K562 (cell line): ENCODE measurements around the gene RBBP7. TPM values are rescaled to one million over a fixed set of nuclear protein-coding genes. Genes with fewer than 3 reads are reported as not detected.

Experiments
- ATAC-seq: fragments of 200-7000 bp; cut with Tn5 transposase; 3 replicates; pipeline ENCODE4 v1.9.1; 2020; ENCODE audit warnings: moderate library complexity
- BruUV-seq: library from RNA; stranded (reverse); fragments of 400-500 nt; replicated peaks from 2 replicates; lab custom pipeline; 2021; lab: Mats Ljungman, UMichigan
- CTCF ChIA-PET: fragments of 300-600 bp; formaldehyde crosslinking; extraction: SDS; loops from one replicate; lab custom pipeline; 2021; ENCODE audit warnings: low intra/inter-chr PET ratio; lab: Yijun Ruan, JAX
- POLR2A ChIA-PET: fragments of 300-600, 350-650 bp; sonication (Branson Sonifier 250); formaldehyde crosslinking; extraction: SDS; loops from one replicate; lab custom pipeline; 2021; ENCODE audit warnings: antibody characterized with exemption, inconsistent platforms; lab: Yijun Ruan, JAX
- DNase-seq, 4 experiments: peaks; one replicate each; pipeline versions ENCODE4 v3.0.0 to v3.0.0-alpha.2; 2011 to 2018; ENCODE audit warnings: low spot score in 3 of 4, mixed read lengths in 3 of 4; ENCODE audit errors: extremely low read depth in 1 of 4
- FAIRE-seq: peaks from 2 replicates; lab custom pipeline; 2011; peaks lifted over from hg19 to GRCh38; lab: Jason Lieb, UNC
- H2AFZ ChIP-seq: 2 replicates; pipeline ENCODE4 v1.6.0; 2011; ENCODE audit warnings: low read depth, low read length, control low read depth, inconsistent platforms
- H3K27ac ChIP-seq: fragments of 200-600 bp; 3 replicates; pipeline ENCODE4 v1.8.0; 2011; ENCODE audit warnings: low read depth, mild to moderate bottlenecking, control low read depth, inconsistent platforms, low read length, moderate library complexity, mixed read lengths; ENCODE audit errors: extremely low read depth
- H3K27me3 ChIP-seq, 2 experiments: fragments of 300-600 bp in 1 of 2; 2 replicates in 1 of 2; 3 replicates in 1 of 2; pipeline versions ENCODE4 v1.6.0 to v1.8.0; 2011; ENCODE audit warnings: inconsistent platforms in 2 of 2, low read length in 2 of 2, mild to moderate bottlenecking in 1 of 2, mixed read lengths in 1 of 2, moderate library complexity in 1 of 2; ENCODE audit not compliant: control insufficient read depth in 2 of 2, insufficient read depth in 2 of 2
- H3K36me3 ChIP-seq: fragments of 300-600 bp; 3 replicates; pipeline ENCODE4 v1.8.0; 2011; ENCODE audit warnings: mild to moderate bottlenecking, low read length, inconsistent platforms; ENCODE audit not compliant: control insufficient read depth, insufficient read depth
- H3K4me1 ChIP-seq, 2 experiments: fragments of 200-600 bp in 1 of 2; replicated peaks in 1 of 2; 2 replicates in 1 of 2; 3 replicates in 1 of 2; pipeline versions ENCODE4 v1.5.1 to v1.8.0; 2011; ENCODE audit warnings: inconsistent platforms in 2 of 2, low read length in 2 of 2, mild to moderate bottlenecking in 1 of 2, mixed read lengths in 1 of 2, moderate library complexity in 1 of 2; ENCODE audit not compliant: control insufficient read depth in 2 of 2, insufficient read depth in 2 of 2
- H3K4me2 ChIP-seq: 2 replicates; pipeline ENCODE4 v1.6.1; 2011; ENCODE audit warnings: low read length, control low read depth, inconsistent platforms, mixed read lengths; ENCODE audit not compliant: insufficient read depth
- H3K4me3 ChIP-seq: fragments of 200-600 bp; sonication (generic), shearing (Covaris generic); 2 replicates; pipeline ENCODE4 v1.5.1; 2016; ENCODE audit warnings: control low read depth, inconsistent platforms
- H3K79me2 ChIP-seq: fragments of 200-600 bp; 3 replicates; pipeline ENCODE4 v1.8.0; 2011; ENCODE audit warnings: low read length, inconsistent platforms; ENCODE audit not compliant: control insufficient read depth, insufficient read depth
- H3K9ac ChIP-seq, 2 experiments: 2 replicates each; pipeline versions ENCODE4 v1.6.0 to v1.6.1; 2011; ENCODE audit warnings: low read depth in 2 of 2, low read length in 2 of 2, control low read depth in 1 of 2, inconsistent platforms in 1 of 2, mild to moderate bottlenecking in 1 of 2, mixed read lengths in 1 of 2; ENCODE audit not compliant: insufficient read depth in 1 of 2
- H3K9me1 ChIP-seq: one replicate; pipeline ENCODE4 v1.6.0; 2011; ENCODE audit warnings: inconsistent platforms, mild to moderate bottlenecking, low read length, moderate library complexity; ENCODE audit not compliant: control insufficient read depth, insufficient read depth
- H3K9me3 ChIP-seq: replicated peaks from 2 replicates; pipeline ENCODE4 v1.5.1; 2011; ENCODE audit warnings: low read depth, low read length, inconsistent platforms; ENCODE audit not compliant: control insufficient read depth, insufficient read depth
- H4K20me1 ChIP-seq: replicated peaks from 2 replicates; pipeline ENCODE4 v1.6.1; 2011; ENCODE audit warnings: low read length, inconsistent platforms, mixed read lengths; ENCODE audit not compliant: control insufficient read depth, insufficient read depth
- CBFA2T2 ChIP-seq: fragments of 450-650 bp; conservative IDR thresholded peaks from 2 replicates; pipeline ENCODE4 v1.6.1; 2017; ENCODE audit warnings: mild to moderate bottlenecking
- CBX3 ChIP-seq, 2 experiments: IDR thresholded peaks; 1 replicate in 1 of 2; 2 replicates in 1 of 2; pipeline ENCODE4 v1.6.1; 2012; ENCODE audit warnings: inconsistent platforms in 2 of 2, low read length in 2 of 2, borderline replicate concordance in 1 of 2, control low read depth in 1 of 2
- ETV1 ChIP-seq: fragments of 450-650 bp; conservative IDR thresholded peaks from 2 replicates; pipeline ENCODE4 v1.6.1; 2016; ENCODE audit warnings: missing genetic modification characterization, control low read depth, low read depth, missing compliant biosample characterization
- HMGN3 ChIP-seq: IDR thresholded peaks from 2 replicates; pipeline ENCODE4 v1.6.1; 2011; ENCODE audit warnings: borderline replicate concordance, low read depth, mild to moderate bottlenecking, mixed read lengths, low read length; ENCODE audit not compliant: insufficient read length; ENCODE audit errors: extremely low read depth
- HOXB6 ChIP-seq: fragments of 250-450 bp; sonication (Bioruptor Pico); IDR thresholded peaks from 2 replicates; pipeline ENCODE4 v1.5.1; 2022; ENCODE audit warnings: mild to moderate bottlenecking, borderline replicate concordance
- KLF6 ChIP-seq: fragments of 250-450 bp; sonication (Bioruptor Pico); IDR thresholded peaks from 2 replicates; pipeline ENCODE4 v1.4.0; 2020; ENCODE audit warnings: mild to moderate bottlenecking, moderate library complexity, borderline replicate concordance
- LARP7 ChIP-seq: fragments of 450-650 bp; IDR thresholded peaks from 2 replicates; pipeline ENCODE4 v1.6.1; 2016
- MED1 ChIP-seq: sonication (generic); formaldehyde crosslinking; IDR thresholded peaks from 2 replicates; pipeline ENCODE4 v1.8.1; 2023; ENCODE audit warnings: missing genetic modification reagents, borderline replicate concordance
- POLR2A ChIP-seq: fragments of 450-650 bp; conservative IDR thresholded peaks from 2 replicates; pipeline ENCODE4 v1.6.1; 2016
- RFX1 ChIP-seq: fragments of 450-650 bp; IDR thresholded peaks from 2 replicates; pipeline ENCODE4 v1.6.1; 2016; ENCODE audit warnings: mild to moderate bottlenecking, moderate library complexity
- ZBTB8A ChIP-seq: fragments of 450-650 bp; IDR thresholded peaks from 2 replicates; pipeline ENCODE4 v1.6.1; 2018; ENCODE audit warnings: mild to moderate bottlenecking, moderate library complexity; ENCODE audit not compliant: partially characterized antibody
- ZFX ChIP-seq: sonication (generic); formaldehyde crosslinking; IDR thresholded peaks from 2 replicates; pipeline ENCODE4 v1.8.0; 2022; ENCODE audit warnings: mild to moderate bottlenecking, missing genetic modification reagents, moderate library complexity
- ZNF217 ChIP-seq: sonication (generic); formaldehyde crosslinking; IDR thresholded peaks from 2 replicates; pipeline ENCODE4 v1.8.0; 2022; ENCODE audit warnings: mild to moderate bottlenecking, missing genetic modification reagents
- ZNF263 ChIP-seq: sonication (generic); formaldehyde crosslinking; IDR thresholded peaks from 2 replicates; pipeline ENCODE4 v1.8.0; 2022; ENCODE audit warnings: mild to moderate bottlenecking, missing genetic modification reagents, borderline replicate concordance
- WGBS: fragments of 100-300 bp; shearing (Covaris generic); methylation state at CpG from one replicate; pipeline ENCODE4 v1.1.6; 2016; ENCODE audit warnings: low coverage, mixed read lengths; ENCODE audit not compliant: insufficient coverage; ENCODE audit errors: missing lambda C conversion rate; 5-methylcytosine and 5-hydroxymethylcytosine counted together
- in situ Hi-C: fragments of 300-500 bp; cut with MboI; formaldehyde crosslinking; loops from 4 replicates; pipeline ENCODE4 v1.15.0; 2018; ENCODE audit warnings: inconsistent platforms, mixed read lengths
- intact Hi-C: fragments of 100-400 bp; cut with micrococcal nuclease; formaldehyde crosslinking; loops from 2 replicates; pipeline ENCODE4 v1.14.2; 2022
- polyA plus RNA-seq, 8 experiments: library from polyadenylated mRNA; depleted of rRNA in 4 of 8; stranded (reverse) in 5 of 8; unstranded in 3 of 8; fragments of >200 nt; fragmentation: Nextera tagmentation in 2 of 8; fragmentation: Illumina TruSeq in 1 of 8; extraction: Ambion mirVana in 2 of 8; extraction: Trizol in 1 of 8; gene quantifications; 2 replicates each; pipeline versions ENCODE4 v1.2.1 to v1.2.3, GENCODE V29; 2011 to 2014; ENCODE audit warnings: inconsistent platforms in 1 of 8, missing spikeins in 1 of 8
- total RNA-seq, 7 experiments: library from RNA; depleted of rRNA in 6 of 7; stranded (reverse); fragments of >200 nt in 6 of 7; fragmentation: Illumina TruSeq in 2 of 7; extraction: Trizol in 2 of 7; gene quantifications; 2 replicates each; pipeline versions ENCODE4 v1.2.1 to v1.2.3, GENCODE V29; 2011 to 2021; ENCODE audit warnings: low replicate concordance in 1 of 7

The RBBP7 gene
- total and polyA plus RNA-seq, 9 of the 15 experiments (the other 6 are each of a cell fraction or from before 2014, with no cell fraction given) = 79.0 to 364 (median 182) TPM

DNA sequence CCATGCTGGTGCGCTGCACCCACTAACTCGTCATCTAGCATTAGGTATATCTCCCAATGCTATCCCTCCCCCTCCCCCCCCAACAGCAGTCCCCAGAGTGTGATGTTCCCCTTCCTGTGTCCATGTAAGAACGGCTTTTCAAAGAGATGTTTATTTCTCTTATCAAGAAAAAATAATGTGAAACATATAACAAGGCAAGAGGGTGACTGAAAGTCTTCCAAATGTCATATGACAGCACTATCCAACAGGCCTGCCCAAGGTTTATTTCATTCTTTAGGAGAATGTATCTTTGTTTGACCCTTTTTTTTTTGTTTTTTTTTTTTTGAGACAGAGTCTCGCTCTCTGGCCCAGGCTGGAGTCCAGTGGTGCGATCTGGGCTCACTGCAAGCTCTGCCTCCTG is 46.4 kb upstream of the RBBP7 start:
- no peak overlapping the region for H3K4me3 ChIP-seq
- BruUV-seq = no TSS peak
- FAIRE-seq (no peak), ATAC-seq (no peak), DNase-seq (no peak)
- H3K9ac ChIP-seq = no peak overlapping the region
- no peaks in the 10 kb centered on the region for H3K36me3 ChIP-seq
- no peak overlapping the region for H2AFZ ChIP-seq
- H3K27me3 ChIP-seq = peaks cover 0 to 5% of the 10 kb centered on the region in 2 experiments; a peak in 3 of 5 replicates
- no peak overlapping the region for H3K27ac ChIP-seq
- H3K4me1 ChIP-seq = no peaks in the 10 kb centered on the region
- H3K4me2 ChIP-seq = no peak overlapping the region
- ChIA-PET CTCF (no interaction called here), POLR2A (no interaction called here)
- no peaks in the 10 kb centered on the region for H3K79me2 ChIP-seq
- WGBS = 8% methylated on average over 2 of the region's 5 CpGs
- H3K9me1 ChIP-seq = no peaks in the 10 kb centered on the region
- intact Hi-C loops = no loop called here
- H3K9me3 ChIP-seq = no peaks in the 10 kb centered on the region
- in situ Hi-C loops = no loop called here
- TF ChIP-seq ZBTB8A (no peak), HOXB6 (no peak), KLF6 (no peak), ZNF217 (CRISPR knock-in tag) (no peak), ZNF263 (CRISPR knock-in tag) (no peak), ZFX (CRISPR knock-in tag) (no peak), LARP7 (no peak), ETV1 (no peak), HMGN3 (no peak), CBFA2T2 (no peak), POLR2A (no peak), MED1 (CRISPR knock-in tag) (no peak), RFX1 (no peak), CBX3 (IDR thresholded peaks at IDR 0.05; ENCODE audit: borderline replicate concordance in 1 of 2, low read length in 2 of 2) (no peak)
- no peaks in the 10 kb centered on the region for H4K20me1 ChIP-seq
